Spleen (tissue), 11 donors: ENCODE results near the gene WDR90. TPM values are rescaled to one million over a fixed set of nuclear protein-coding genes. Genes with fewer than 3 reads are reported as not detected.
A peak's percentile ranks its signal among the peaks of the same experiment; 100 is the strongest.

ENCODE experiments used
- DNase-seq: peaks from one replicate; pipeline ENCODE4 v3.0.0-alpha.2; 2020
- H3K27ac ChIP-seq, 8 donors: fragments of 200-600 bp; sonication (generic) in 7 of 8; 1 replicate in 4 of 8; 2 replicates in 4 of 8; pipeline versions ENCODE4 v1.5.0 to v1.8.0; 2016 to 2021; ENCODE audit warnings: inconsistent platforms in 4 of 8, mild to moderate bottlenecking in 4 of 8, moderate library complexity in 1 of 8
- H3K27me3 ChIP-seq, 7 donors: fragments of 200-600 bp; sonication (generic) in 6 of 7; replicated peaks in 1 of 7; 1 replicate in 4 of 7; 2 replicates in 3 of 7; pipeline versions ENCODE4 v1.5.0 to v1.8.0; 2016 to 2021; ENCODE audit warnings: inconsistent platforms in 3 of 7, mild to moderate bottlenecking in 1 of 7
- H3K36me3 ChIP-seq, 6 donors: fragments of 200-600 bp; sonication (generic) in 5 of 6; 1 replicate in 4 of 6; 2 replicates in 2 of 6; pipeline versions ENCODE4 v1.5.0 to v1.8.0; 2016 to 2021; ENCODE audit warnings: inconsistent platforms in 2 of 6
- H3K4me1 ChIP-seq, 6 donors: fragments of 200-600 bp; sonication (generic) in 5 of 6; 1 replicate in 3 of 6; 2 replicates in 3 of 6; pipeline versions ENCODE4 v1.5.0 to v1.8.0; 2016 to 2021; ENCODE audit warnings: inconsistent platforms in 3 of 6
- H3K4me3 ChIP-seq, 8 donors: fragments of 200-600 bp; sonication (generic) in 7 of 8; 1 replicate in 4 of 8; 2 replicates in 4 of 8; pipeline versions ENCODE4 v1.5.0 to v1.8.0; 2016 to 2021; ENCODE audit warnings: inconsistent platforms in 4 of 8, mild to moderate bottlenecking in 4 of 8, moderate library complexity in 2 of 8
- H3K9me3 ChIP-seq, 8 donors: fragments of 200-600 bp; sonication (generic) in 7 of 8; 1 replicate in 4 of 8; 2 replicates in 4 of 8; pipeline versions ENCODE4 v1.5.0 to v1.8.0; 2016 to 2021; ENCODE audit warnings: inconsistent platforms in 4 of 8
- POLR2A ChIP-seq, 3 donors: fragments of 450-650 bp; IDR thresholded peaks; one replicate each; pipeline ENCODE4 v1.5.1; 2017; ENCODE audit warnings: antibody characterized with exemption in 3 of 3, mild to moderate bottlenecking in 1 of 3
- POLR2AphosphoS5 ChIP-seq, 3 donors: sonication (generic); formaldehyde crosslinking; IDR thresholded peaks; one replicate each; pipeline ENCODE4 v1.5.1; 2017; ENCODE audit warnings: antibody characterized with exemption in 3 of 3
- WGBS, 5 donors: extraction: QIAGEN DNeasy Blood & Tissue Kit in 3 of 5; methylation state at CpG; one replicate each; pipeline versions ENCODE4 v1.1.5 to v1.1.7; 2013 to 2018; 5-methylcytosine and 5-hydroxymethylcytosine counted together
- intact Hi-C: fragments of 100-400 bp; cut with DNase I; formaldehyde crosslinking; loops from one replicate; pipeline ENCODE4 v1.15.0; 2023; ENCODE audit warnings: low total_unique reads
- polyA plus RNA-seq, 3 donors: library from polyadenylated mRNA; stranded (reverse); fragments of 200-250 nt; gene quantifications; one replicate each; pipeline ENCODE4 v1.2.1, GENCODE V29; 2013
- total RNA-seq, 7 donors: library from RNA; depleted of rRNA in 3 of 7; stranded (reverse); fragments of >200 nt in 3 of 7; fragmentation: NEBNext Ultra II Directional in 4 of 7; extraction: Animal tissue kit (Norgen Biotek cat#: 25700) in 4 of 7; gene quantifications; one replicate each; pipeline versions ENCODE4 v1.1.0 to v1.2.1, GENCODE V29; 2016 to 2021
- TF ChIP-seq, protein P1 (sequence below), 11 experiments: fragments of 200-600 bp in 7 of 11; fragments of 450-650 bp in 4 of 11; sonication (generic) in 4 of 11; IDR thresholded peaks in 8 of 11; conservative IDR thresholded peaks in 3 of 11; 1 replicate in 7 of 11; 2 replicates in 4 of 11; pipeline versions ENCODE4 v1.4.0 to v1.8.0; 2016 to 2021; ENCODE audit warnings: antibody characterized with exemption in 11 of 11, inconsistent platforms in 4 of 11, mild to moderate bottlenecking in 1 of 11
- donor health status: healthy with polysubstance abuse.
- donor health status: DM: no; HTN: no; CAD: no; lungs with moderate emphysema.
- donor health status: DM: no; HTN: no; CAD: no.
- donor health status: Bipolar disorder and iron deficiency.
- donor health status: healthy.
- donor health status: DM: no; HTN: no; CAD: no.
- donor health status: DM: yes; HTN: yes; CAD: no.

WDR90 gene
- total and polyA plus RNA-seq, 10 donors = 7.9 to 30.2 (median 19.4) TPM

DNA sequence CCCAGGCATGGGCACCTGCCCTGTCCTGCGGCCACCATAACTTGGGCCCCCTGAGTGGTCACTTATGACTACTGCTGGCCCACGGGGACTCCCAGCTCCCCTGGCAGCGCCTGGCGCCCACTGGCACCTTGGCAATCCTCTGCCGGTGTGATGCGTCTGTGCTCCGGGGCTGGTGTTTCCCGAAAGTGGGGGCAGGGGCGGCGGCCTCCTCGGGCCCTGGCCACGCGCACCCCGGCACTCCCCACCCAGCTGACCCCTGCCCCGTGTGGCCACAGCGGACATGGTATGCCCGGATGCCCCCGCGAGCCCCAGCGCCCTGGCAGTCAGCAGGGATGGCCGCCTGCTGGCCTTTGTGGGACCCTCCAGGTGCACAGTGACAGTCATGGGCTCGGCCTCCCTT is 8.3 kb downstream of the WDR90 start:
- no peak for DNase-seq
- 93 to 98% (median 95%) methylated on average over 4 to 22 of the region's 22 CpGs for WGBS, 5 donors
- intact Hi-C loops = no loop called here
- Histone ChIP-seq H3K4me3 (no peak overlapping the region), H3K27me3 (no peaks in the 10 kb centered on the region), H3K9me3 (no peaks in the 10 kb centered on the region), H3K4me1 (peaks cover 9 to 22% (median 16%) of the 10 kb centered on the region in 6 donors), H3K27ac (no peak overlapping the region), H3K36me3 (peaks cover 0 to 50% (median 0%) of the 10 kb centered on the region in 6 donors)
- TF ChIP-seq, protein P1, sequence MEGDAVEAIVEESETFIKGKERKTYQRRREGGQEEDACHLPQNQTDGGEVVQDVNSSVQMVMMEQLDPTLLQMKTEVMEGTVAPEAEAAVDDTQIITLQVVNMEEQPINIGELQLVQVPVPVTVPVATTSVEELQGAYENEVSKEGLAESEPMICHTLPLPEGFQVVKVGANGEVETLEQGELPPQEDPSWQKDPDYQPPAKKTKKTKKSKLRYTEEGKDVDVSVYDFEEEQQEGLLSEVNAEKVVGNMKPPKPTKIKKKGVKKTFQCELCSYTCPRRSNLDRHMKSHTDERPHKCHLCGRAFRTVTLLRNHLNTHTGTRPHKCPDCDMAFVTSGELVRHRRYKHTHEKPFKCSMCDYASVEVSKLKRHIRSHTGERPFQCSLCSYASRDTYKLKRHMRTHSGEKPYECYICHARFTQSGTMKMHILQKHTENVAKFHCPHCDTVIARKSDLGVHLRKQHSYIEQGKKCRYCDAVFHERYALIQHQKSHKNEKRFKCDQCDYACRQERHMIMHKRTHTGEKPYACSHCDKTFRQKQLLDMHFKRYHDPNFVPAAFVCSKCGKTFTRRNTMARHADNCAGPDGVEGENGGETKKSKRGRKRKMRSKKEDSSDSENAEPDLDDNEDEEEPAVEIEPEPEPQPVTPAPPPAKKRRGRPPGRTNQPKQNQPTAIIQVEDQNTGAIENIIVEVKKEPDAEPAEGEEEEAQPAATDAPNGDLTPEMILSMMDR (IDR thresholded peaks at IDR 0.05 in 8 of 11, conservative IDR thresholded peaks at IDR 0.05 in 3 of 11) = no peak
- TF ChIP-seq POLR2AphosphoS5 (IDR thresholded peaks at IDR 0.05) (no peak), POLR2A (IDR thresholded peaks at IDR 0.05) (no peak)

GRCh38 chr16:658679-659571 is 9.8 kb downstream of the WDR90 start:
- 88 to 95% (median 92%) methylated on average over 21 to 35 of the region's 35 CpGs for WGBS, 5 donors
- no peak overlapping the region for H3K27ac ChIP-seq
- intact Hi-C loops = no loop called here

GRCh38 chr16:659618-660017 is 10.5 kb downstream of the WDR90 start:
- no peak for TF ChIP-seq POLR2A (IDR thresholded peaks at IDR 0.05)
- TF ChIP-seq, protein P1 (IDR thresholded peaks at IDR 0.05 in 8 of 11, conservative IDR thresholded peaks at IDR 0.05 in 3 of 11) = no peak
- no peak for TF ChIP-seq POLR2AphosphoS5 (IDR thresholded peaks at IDR 0.05)
- no peak for DNase-seq
- Histone ChIP-seq H3K36me3 (peaks cover 0 to 39% (median 0%) of the 10 kb centered on the region in 6 donors), H3K4me3 (no peak overlapping the region), H3K4me1 (peaks cover 9 to 22% (median 16%) of the 10 kb centered on the region in 6 donors), H3K9me3 (no peaks in the 10 kb centered on the region), H3K27me3 (no peaks in the 10 kb centered on the region), H3K27ac (peak overlapping the region in 2 of 8 donors; percentile 78 to 84)
- intact Hi-C loops = no loop called here
- 87 to 93% (median 91%) methylated on average over 16 to 20 of the region's 20 CpGs for WGBS, 5 donors

More at GRCh38 chr16:658679-659571, 9.8 kb downstream of the WDR90 start:
- Histone ChIP-seq H3K4me1 (peaks cover 9 to 22% (median 16%) of the 10 kb centered on the region in 6 donors), H3K27me3 (no peaks in the 10 kb centered on the region), H3K9me3 (no peaks in the 10 kb centered on the region), H3K36me3 (peaks cover 0 to 40% (median 0%) of the 10 kb centered on the region in 6 donors), H3K4me3 (no peak overlapping the region)
- no peak for DNase-seq
- no peak for TF ChIP-seq POLR2A (IDR thresholded peaks at IDR 0.05)
- TF ChIP-seq, protein P1 (IDR thresholded peaks at IDR 0.05 in 8 of 11, conservative IDR thresholded peaks at IDR 0.05 in 3 of 11) = no peak
- TF ChIP-seq POLR2AphosphoS5 (IDR thresholded peaks at IDR 0.05) = no peak

- Histone ChIP-seq H3K4me3 (peak overlapping the region in 4 of 8 donors; percentile 26 to 61 (median 34)), H3K27ac (peak overlapping the region in 6 of 8 donors; percentile 73 to 84 (median 78)), H3K36me3 (peaks cover 0 to 36% (median 0%) of the 10 kb centered on the region in 6 donors), H3K4me1 (peaks cover 9 to 22% (median 16%) of the 10 kb centered on the region in 6 donors), H3K27me3 (no peaks in the 10 kb centered on the region), H3K9me3 (no peaks in the 10 kb centered on the region)
- WGBS, 5 donors = 52 to 77% (median 58%) methylated on average over 5 to 6 of the region's 6 CpGs
- TF ChIP-seq POLR2AphosphoS5 (IDR thresholded peaks at IDR 0.05) = no peak
- no peak for TF ChIP-seq POLR2A (IDR thresholded peaks at IDR 0.05)
- TF ChIP-seq, protein P1 (IDR thresholded peaks at IDR 0.05 in 8 of 11, conservative IDR thresholded peaks at IDR 0.05 in 3 of 11) = no peak
- intact Hi-C loops = no loop called here
- DNase-seq = no peak
Measured at GRCh38 chr16:660132-660458, 10.9 kb downstream of the WDR90 start.
